VCaP (cell line): ENCODE measurements around the gene OR10W1.

ENCODE experiments used
- H3K27ac ChIP-seq: fragments of 450-650 bp; 2 replicates; pipeline ENCODE4 v1.5.1; 2017
- CTCF ChIP-seq: fragments of 450-650 bp; conservative IDR thresholded peaks from 2 replicates; pipeline ENCODE4 v1.5.1; 2017; ENCODE audit warnings: mild to moderate bottlenecking, moderate library complexity

The OR10W1 gene

GRCh38 chr11:58268142-58268541 is at the start of gene OR10W1:
TSS of gene OR10W1 (minus strand) at chr11:58268260. CDS start at chr11:58267858, 402 bp downstream.
- no peak for TF ChIP-seq CTCF
- H3K27ac ChIP-seq = no peak within 1 kb of the TSS

- no peak for TF ChIP-seq CTCF
- no peak overlapping the region for H3K27ac ChIP-seq
These were observed 48.1 kb upstream of the OR10W1 start for GRCh38 chr11:58316142-58316541.

- H3K27ac ChIP-seq = no peak overlapping the region
- no peak for TF ChIP-seq CTCF
These were observed 33.5 kb upstream of the OR10W1 start for GRCh38 chr11:58301576-58301975.

- no peak for TF ChIP-seq CTCF
- no peak overlapping the region for H3K27ac ChIP-seq
These were observed 24.0 kb upstream of the OR10W1 start for GRCh38 chr11:58292017-58292416.

GRCh38 chr11:58289266-58289665 is 21.2 kb upstream of the OR10W1 start:
- H3K27ac ChIP-seq = no peak overlapping the region
- no peak for TF ChIP-seq CTCF

GRCh38 chr11:58286249-58286648 is 18.2 kb upstream of the OR10W1 start:
- TF ChIP-seq CTCF = peak; percentile 89
- no peak overlapping the region for H3K27ac ChIP-seq

- H3K27ac ChIP-seq = no peak overlapping the region
- no peak for TF ChIP-seq CTCF
These were observed 17.5 kb upstream of the OR10W1 start for GRCh38 chr11:58285483-58286040.
